Progenitor cell of endocrine pancreas (in vitro differentiated cells): Measurements from ENCODE around the gene CNOT6L. TPM values are rescaled to one million over a fixed set of nuclear protein-coding genes. Genes with fewer than 3 reads are reported as not detected.

ENCODE experiments used
- DNase-seq: peaks from one replicate; pipeline ENCODE4 v3.0.0; 2021; ENCODE audit warnings: low spot score; ENCODE audit not compliant: unreplicated experiment
- H3K27ac Mint-ChIP-seq: 2 replicates; pipeline ENCODE4 v1.8.0; 2021; ENCODE audit warnings: mild to moderate bottlenecking, moderate library complexity, mixed read lengths
- H3K27me3 Mint-ChIP-seq: 2 replicates; pipeline ENCODE4 v1.8.0; 2021; ENCODE audit warnings: mixed read lengths
- H3K36me3 Mint-ChIP-seq: 2 replicates; pipeline ENCODE4 v1.8.0; 2022; ENCODE audit warnings: mixed read lengths; ENCODE audit not compliant: insufficient read depth
- H3K4me1 Mint-ChIP-seq: 2 replicates; pipeline ENCODE4 v1.8.0; 2021; ENCODE audit warnings: low read depth, mixed read lengths
- H3K4me3 Mint-ChIP-seq: 2 replicates; pipeline ENCODE4 v1.8.0; 2021; ENCODE audit warnings: low read depth, mild to moderate bottlenecking, moderate library complexity, mixed read lengths
- H3K9me3 Mint-ChIP-seq: 2 replicates; pipeline ENCODE4 v1.8.0; 2021; ENCODE audit warnings: low read depth, mixed read lengths
- total RNA-seq: library from RNA; stranded (reverse); gene quantifications from 2 replicates; pipeline ENCODE4 v1.2.1, GENCODE V29; 2021
- TF ChIP-seq, protein P1 (sequence below): fragments of 200-600 bp; sonication (generic); IDR thresholded peaks from one replicate; pipeline ENCODE4 v1.5.0; 2021; ENCODE audit warnings: antibody characterized with exemption, mild to moderate bottlenecking; ENCODE audit not compliant: unreplicated experiment

CNOT6L gene
- total RNA-seq, 1 donor from 2014 or later: 39.7 TPM

DNA sequence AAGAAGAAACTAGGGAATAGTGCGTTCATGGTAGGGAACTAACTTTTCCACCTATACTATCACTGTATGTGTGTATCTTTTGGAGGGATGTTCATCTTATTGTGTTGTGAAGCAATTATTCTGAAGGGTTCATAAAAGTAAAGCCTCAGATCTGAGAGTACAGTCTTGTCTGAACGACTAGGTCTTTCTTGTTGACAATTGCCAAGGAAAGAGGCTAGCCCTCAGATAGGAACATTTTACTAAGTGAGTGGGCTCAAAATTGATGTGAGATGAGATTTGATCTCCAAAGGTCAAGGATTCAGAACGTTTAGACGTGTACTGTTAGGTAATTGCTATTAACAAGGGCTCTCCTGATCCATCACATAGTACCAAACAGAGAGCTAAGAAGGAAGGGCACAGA lies 15.2 kb upstream of the CNOT6L start:
- DNase-seq: no peak
- TF ChIP-seq, protein P1, sequence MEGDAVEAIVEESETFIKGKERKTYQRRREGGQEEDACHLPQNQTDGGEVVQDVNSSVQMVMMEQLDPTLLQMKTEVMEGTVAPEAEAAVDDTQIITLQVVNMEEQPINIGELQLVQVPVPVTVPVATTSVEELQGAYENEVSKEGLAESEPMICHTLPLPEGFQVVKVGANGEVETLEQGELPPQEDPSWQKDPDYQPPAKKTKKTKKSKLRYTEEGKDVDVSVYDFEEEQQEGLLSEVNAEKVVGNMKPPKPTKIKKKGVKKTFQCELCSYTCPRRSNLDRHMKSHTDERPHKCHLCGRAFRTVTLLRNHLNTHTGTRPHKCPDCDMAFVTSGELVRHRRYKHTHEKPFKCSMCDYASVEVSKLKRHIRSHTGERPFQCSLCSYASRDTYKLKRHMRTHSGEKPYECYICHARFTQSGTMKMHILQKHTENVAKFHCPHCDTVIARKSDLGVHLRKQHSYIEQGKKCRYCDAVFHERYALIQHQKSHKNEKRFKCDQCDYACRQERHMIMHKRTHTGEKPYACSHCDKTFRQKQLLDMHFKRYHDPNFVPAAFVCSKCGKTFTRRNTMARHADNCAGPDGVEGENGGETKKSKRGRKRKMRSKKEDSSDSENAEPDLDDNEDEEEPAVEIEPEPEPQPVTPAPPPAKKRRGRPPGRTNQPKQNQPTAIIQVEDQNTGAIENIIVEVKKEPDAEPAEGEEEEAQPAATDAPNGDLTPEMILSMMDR: no peak
- Mint-ChIP-seq H3K4me1 (no peaks in the 10 kb centered on the region), H3K36me3 (no peaks in the 10 kb centered on the region), H3K9me3 (no peaks in the 10 kb centered on the region), H3K4me3 (no peak overlapping the region), H3K27me3 (no peaks in the 10 kb centered on the region), H3K27ac (no peak overlapping the region)

GRCh38 chr4:77833126-77833724 lies 14.1 kb upstream of the CNOT6L start:
- H3K4me3 Mint-ChIP-seq: no peak overlapping the region
- H3K27ac Mint-ChIP-seq: no peak overlapping the region

GRCh38 chr4:77827343-77827742 lies 8.2 kb upstream of the CNOT6L start:
- Mint-ChIP-seq H3K27me3 (peaks cover 9% of the 10 kb centered on the region), H3K9me3 (no peaks in the 10 kb centered on the region), H3K4me3 (no peak overlapping the region), H3K27ac (no peak overlapping the region), H3K4me1 (no peaks in the 10 kb centered on the region), H3K36me3 (no peaks in the 10 kb centered on the region)
- no peak for DNase-seq
- TF ChIP-seq, protein P1: no peak

More at GRCh38 chr4:77833126-77833724, 14.1 kb upstream of the CNOT6L start:
- H3K9me3 Mint-ChIP-seq: no peaks in the 10 kb centered on the region
- H3K27me3 Mint-ChIP-seq: no peaks in the 10 kb centered on the region
- no peaks in the 10 kb centered on the region for H3K36me3 Mint-ChIP-seq
- no peak for DNase-seq
- TF ChIP-seq, protein P1: no peak
- H3K4me1 Mint-ChIP-seq: no peaks in the 10 kb centered on the region

GRCh38 chr4:77826275-77826674 lies 7.1 kb upstream of the CNOT6L start:
- no peaks in the 10 kb centered on the region for H3K36me3 Mint-ChIP-seq

GRCh38 chr4:77821775-77822174 lies 2.6 kb upstream of the CNOT6L start:
- TF ChIP-seq, protein P1: no peak
- Mint-ChIP-seq H3K27ac (no peak overlapping the region), H3K36me3 (peaks cover 2% of the 10 kb centered on the region), H3K9me3 (no peaks in the 10 kb centered on the region), H3K4me1 (peaks cover 18% of the 10 kb centered on the region), H3K4me3 (peak overlapping the region; percentile 9), H3K27me3 (peaks cover 1% of the 10 kb centered on the region)
- DNase-seq: no peak

More at GRCh38 chr4:77826275-77826674, 7.1 kb upstream of the CNOT6L start:
- no peak overlapping the region for H3K4me3 Mint-ChIP-seq
- peaks cover 9% of the 10 kb centered on the region for H3K27me3 Mint-ChIP-seq
- no peaks in the 10 kb centered on the region for H3K9me3 Mint-ChIP-seq
- peaks cover 2% of the 10 kb centered on the region for H3K4me1 Mint-ChIP-seq
- no peak overlapping the region for H3K27ac Mint-ChIP-seq
- DNase-seq: no peak
- TF ChIP-seq, protein P1: no peak
